AG04450 (cell line): ENCODE results near the gene COPS3. TPM values are rescaled to one million over a fixed set of nuclear protein-coding genes. Genes with fewer than 3 reads are reported as not detected.

Experiments used
- CTCF ChIA-PET: fragments of 300-600, 350-600 bp; formaldehyde crosslinking; extraction: SDS; loops from one replicate; lab custom pipeline; 2022; ENCODE audit warnings: antibody characterized with exemption, inconsistent platforms; lab: Charles Lee
- POLR2A ChIA-PET: fragments of 350-600 bp; formaldehyde crosslinking; extraction: SDS; loops from one replicate; lab custom pipeline; 2021; ENCODE audit warnings: antibody characterized with exemption, inconsistent platforms; lab: Yijun Ruan, JAX
- DNase-seq: peaks from one replicate; pipeline ENCODE4 v3.0.0-alpha.2; 2011; ENCODE audit warnings: low read depth, low spot score
- H3K27ac ChIP-seq: one replicate; pipeline ENCODE4 v1.5.1; 2012; ENCODE audit warnings: low read depth, low read length, control low read depth
- H3K27me3 ChIP-seq: one replicate; pipeline ENCODE4 v1.6.0; 2012; ENCODE audit warnings: low read length; ENCODE audit not compliant: control insufficient read depth, insufficient read depth
- H3K4me3 ChIP-seq: 2 replicates; pipeline ENCODE4 v1.5.1; 2011; ENCODE audit warnings: mild to moderate bottlenecking, low read depth, low read length, control low read depth
- H3K9me3 ChIP-seq: 2 replicates; pipeline ENCODE4 v1.5.1; 2012; ENCODE audit warnings: low read length; ENCODE audit not compliant: control insufficient read depth, insufficient read depth
- polyA plus RNA-seq: library from polyadenylated mRNA; depleted of rRNA; stranded (reverse); fragments of >200 nt; gene quantifications from 2 replicates; pipeline ENCODE4 v1.2.3, GENCODE V29; 2011
- TF ChIP-seq, protein P1 (sequence below): IDR thresholded peaks from 2 replicates; pipeline ENCODE4 v1.5.1; 2011; ENCODE audit warnings: low read depth, low read length, control low read depth, inconsistent platforms

The COPS3 gene
- polyA plus RNA-seq, 1 experiment = 91.2 TPM

DNA sequence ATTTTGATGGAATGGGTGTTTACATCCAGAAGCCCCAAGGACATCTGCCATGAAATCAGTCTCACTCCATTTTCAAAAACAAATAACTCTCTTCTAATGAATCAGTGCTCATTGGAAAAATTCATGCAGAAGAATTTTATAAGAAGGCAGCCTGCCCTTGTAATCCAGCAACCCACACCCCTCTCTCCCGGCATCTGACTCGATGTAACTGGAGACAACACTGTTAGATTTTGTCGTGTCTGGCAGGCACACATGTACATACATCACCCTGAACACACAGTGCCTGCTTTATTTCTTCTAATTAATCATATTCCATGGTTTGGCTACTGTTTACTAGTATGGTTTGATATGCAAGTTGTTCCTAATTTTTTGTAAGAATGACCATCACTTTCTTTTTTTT lies 63.1 kb downstream of the COPS3 start:
- Histone ChIP-seq H3K27me3 (no peaks in the 10 kb centered on the region), H3K27ac (no peak overlapping the region), H3K9me3 (no peaks in the 10 kb centered on the region; the same call in 1 of the 2 replicates), H3K4me3 (no peak overlapping the region)
- DNase-seq = no peak
- ChIA-PET CTCF (no interaction called here), POLR2A (no interaction called here)
- TF ChIP-seq, protein P1, sequence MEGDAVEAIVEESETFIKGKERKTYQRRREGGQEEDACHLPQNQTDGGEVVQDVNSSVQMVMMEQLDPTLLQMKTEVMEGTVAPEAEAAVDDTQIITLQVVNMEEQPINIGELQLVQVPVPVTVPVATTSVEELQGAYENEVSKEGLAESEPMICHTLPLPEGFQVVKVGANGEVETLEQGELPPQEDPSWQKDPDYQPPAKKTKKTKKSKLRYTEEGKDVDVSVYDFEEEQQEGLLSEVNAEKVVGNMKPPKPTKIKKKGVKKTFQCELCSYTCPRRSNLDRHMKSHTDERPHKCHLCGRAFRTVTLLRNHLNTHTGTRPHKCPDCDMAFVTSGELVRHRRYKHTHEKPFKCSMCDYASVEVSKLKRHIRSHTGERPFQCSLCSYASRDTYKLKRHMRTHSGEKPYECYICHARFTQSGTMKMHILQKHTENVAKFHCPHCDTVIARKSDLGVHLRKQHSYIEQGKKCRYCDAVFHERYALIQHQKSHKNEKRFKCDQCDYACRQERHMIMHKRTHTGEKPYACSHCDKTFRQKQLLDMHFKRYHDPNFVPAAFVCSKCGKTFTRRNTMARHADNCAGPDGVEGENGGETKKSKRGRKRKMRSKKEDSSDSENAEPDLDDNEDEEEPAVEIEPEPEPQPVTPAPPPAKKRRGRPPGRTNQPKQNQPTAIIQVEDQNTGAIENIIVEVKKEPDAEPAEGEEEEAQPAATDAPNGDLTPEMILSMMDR = no peak

DNA sequence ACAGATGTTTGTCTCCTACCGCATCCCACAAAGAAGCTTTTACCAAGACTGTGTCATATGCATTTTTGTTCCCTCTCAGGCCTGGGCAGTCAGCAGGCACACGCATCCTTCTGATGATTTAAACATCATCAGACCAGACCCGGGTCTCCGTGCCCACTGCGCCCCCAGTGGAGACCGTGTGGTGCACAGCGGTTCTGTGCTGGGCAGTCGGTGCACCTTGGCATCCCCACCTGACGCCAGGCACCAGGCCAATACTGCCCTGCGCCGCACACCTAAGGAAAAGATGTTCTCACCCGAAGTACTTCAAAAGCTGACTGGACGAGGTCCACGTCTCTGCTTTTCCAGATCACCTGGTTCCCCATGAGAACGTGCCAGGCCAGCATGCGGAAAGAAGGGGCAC lies 64.3 kb downstream of the COPS3 start:
- ChIA-PET POLR2A (no interaction called here), CTCF (no interaction called here)
- Histone ChIP-seq H3K9me3 (no peaks in the 10 kb centered on the region; the same call in 1 of the 2 replicates), H3K27me3 (no peaks in the 10 kb centered on the region), H3K27ac (no peak overlapping the region), H3K4me3 (no peak overlapping the region)
- no peak for DNase-seq
- TF ChIP-seq, protein P1 = no peak

- ChIA-PET CTCF (no interaction called here), POLR2A (no interaction called here)
- Histone ChIP-seq H3K9me3 (no peaks in the 10 kb centered on the region; the same call in 1 of the 2 replicates), H3K27ac (no peak overlapping the region), H3K27me3 (no peaks in the 10 kb centered on the region), H3K4me3 (no peak overlapping the region)
- TF ChIP-seq, protein P1 = no peak
- DNase-seq = no peak
These were observed 64.8 kb downstream of the COPS3 start for GRCh38 chr17:17216236-17216635.

DNA sequence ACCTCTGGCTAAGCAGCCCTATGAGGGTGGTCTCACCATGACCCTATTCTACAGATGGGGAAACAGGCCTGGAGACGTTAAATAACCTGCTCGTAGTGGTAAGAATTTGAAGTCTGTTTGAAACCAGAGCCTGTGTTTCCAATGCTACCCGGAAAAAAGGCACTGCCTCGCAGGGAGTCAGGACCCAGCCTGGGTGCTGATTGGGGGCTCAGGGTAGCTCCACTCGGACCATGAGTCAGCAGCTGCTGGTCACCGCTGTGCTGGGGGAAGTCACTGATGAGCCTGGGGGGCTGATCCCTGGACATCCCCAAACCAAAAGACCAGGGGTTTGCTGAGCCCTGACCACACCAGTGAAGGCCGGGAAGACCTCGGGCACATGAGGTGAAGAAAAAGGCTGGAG lies 65.5 kb downstream of the COPS3 start:
- TF ChIP-seq, protein P1 = no peak
- Histone ChIP-seq H3K27me3 (no peaks in the 10 kb centered on the region), H3K9me3 (no peaks in the 10 kb centered on the region; the same call in 1 of the 2 replicates), H3K4me3 (no peak overlapping the region), H3K27ac (no peak overlapping the region)
- POLR2A ChIA-PET = no interaction called here
- no peak for DNase-seq
- CTCF ChIA-PET = no interaction called here

GRCh38 chr17:17214646-17215436 lies 66.2 kb downstream of the COPS3 start:
- H3K27ac ChIP-seq = no peak overlapping the region
- CTCF ChIA-PET = no interaction called here
- no peaks in the 10 kb centered on the region; the same call in 1 of the 2 replicates for H3K9me3 ChIP-seq
- TF ChIP-seq, protein P1 = no peak
- no peak for DNase-seq
- H3K27me3 ChIP-seq = no peaks in the 10 kb centered on the region
- POLR2A ChIA-PET = no interaction called here
- no peak overlapping the region for H3K4me3 ChIP-seq
